Kidney (tissue), 14 donors: ENCODE results near the gene CYP8B1. TPM values are rescaled to one million over a fixed set of nuclear protein-coding genes. Genes with fewer than 3 reads are reported as not detected.

Experiments used
- DNase-seq, 5 donors: peaks; one replicate each; pipeline ENCODE4 v3.0.0-alpha.2; 2013 to 2020
- FAIRE-seq: peaks from 2 replicates; lab custom pipeline; 2012; peaks lifted over from hg19 to GRCh38; lab: Jason Lieb, UNC
- H3K27ac ChIP-seq, 2 donors: one replicate each; pipeline ENCODE4 v1.7.0; 2013; ENCODE audit warnings: low read depth in 2 of 2, low read length in 2 of 2, inconsistent platforms in 1 of 2
- H3K27me3 ChIP-seq: one replicate; pipeline ENCODE4 v1.7.1; 2013; ENCODE audit warnings: low read length, inconsistent platforms; ENCODE audit not compliant: control insufficient read depth, insufficient read depth
- H3K36me3 ChIP-seq, 3 donors: one replicate each; pipeline versions ENCODE4 v1.7.0 to v1.7.1; 2013; ENCODE audit warnings: low read length in 3 of 3, control low read depth in 1 of 3, inconsistent platforms in 1 of 3; ENCODE audit not compliant: insufficient read depth in 3 of 3, control insufficient read depth in 2 of 3
- H3K4me1 ChIP-seq, 3 donors: one replicate each; pipeline versions ENCODE4 v1.7.0 to v1.7.1; 2013; ENCODE audit warnings: low read length in 3 of 3, inconsistent platforms in 1 of 3, low read depth in 1 of 3; ENCODE audit not compliant: control insufficient read depth in 2 of 3, insufficient read depth in 2 of 3
- H3K4me3 ChIP-seq, 3 donors: one replicate each; pipeline versions ENCODE4 v1.7.0 to v1.8.1; 2013; ENCODE audit warnings: low read length in 3 of 3, control low read depth in 1 of 3, inconsistent platforms in 1 of 3
- H3K9ac ChIP-seq, 3 donors: one replicate each; pipeline versions ENCODE4 v1.7.0 to v1.7.1; 2013; ENCODE audit warnings: low read length in 3 of 3, control low read depth in 1 of 3, inconsistent platforms in 1 of 3
- H3K9me3 ChIP-seq, 3 donors: one replicate each; pipeline versions ENCODE4 v1.7.0 to v1.7.1; 2013; ENCODE audit warnings: low read length in 3 of 3, control low read depth in 1 of 3, inconsistent platforms in 1 of 3; ENCODE audit not compliant: control insufficient read depth in 2 of 3, insufficient read depth in 1 of 3
- intact Hi-C: fragments of 100-400 bp; cut with DNase I; formaldehyde crosslinking; loops from one replicate; pipeline ENCODE4 v1.11.1; 2022
- polyA plus RNA-seq: library from polyadenylated mRNA; stranded (reverse); fragments of 350-450 nt; fragmentation: Illumina TruSeq; extraction: RNeasy Lipid Tissue Mini Kit (QIAGEN cat#74804); gene quantifications from one replicate; pipeline ENCODE4 v1.2.3, GENCODE V29; 2014; ENCODE audit warnings: low read depth, low replicate concordance; ENCODE audit not compliant: insufficient read depth
- total RNA-seq: library from RNA; stranded (reverse); fragmentation: NEBNext Ultra II Directional; extraction: Animal tissue kit (Norgen Biotek cat#: 25700); gene quantifications from one replicate; pipeline ENCODE4 v1.2.1, GENCODE V29; 2021
- TF ChIP-seq, protein P1 (sequence below): IDR thresholded peaks from 3 replicates; pipeline ENCODE4 v1.5.1; 2012; ENCODE audit warnings: mild to moderate bottlenecking, moderate library complexity, borderline replicate concordance; ENCODE audit not compliant: insufficient read depth; ENCODE audit errors: extremely low read depth
- donor health status: control.
- donor health status: control.
- donor health status: control.
- donor health status: control.
- donor health status: control.
- donor health status: DM: yes; HTN: yes; CAD: no.
- donor health status: Normal renal cell carcinoma (clear cell type).

The CYP8B1 gene
- total and polyA plus RNA-seq, 2 donors from 2014 or later, result 4.3 to 10.4 TPM

DNA sequence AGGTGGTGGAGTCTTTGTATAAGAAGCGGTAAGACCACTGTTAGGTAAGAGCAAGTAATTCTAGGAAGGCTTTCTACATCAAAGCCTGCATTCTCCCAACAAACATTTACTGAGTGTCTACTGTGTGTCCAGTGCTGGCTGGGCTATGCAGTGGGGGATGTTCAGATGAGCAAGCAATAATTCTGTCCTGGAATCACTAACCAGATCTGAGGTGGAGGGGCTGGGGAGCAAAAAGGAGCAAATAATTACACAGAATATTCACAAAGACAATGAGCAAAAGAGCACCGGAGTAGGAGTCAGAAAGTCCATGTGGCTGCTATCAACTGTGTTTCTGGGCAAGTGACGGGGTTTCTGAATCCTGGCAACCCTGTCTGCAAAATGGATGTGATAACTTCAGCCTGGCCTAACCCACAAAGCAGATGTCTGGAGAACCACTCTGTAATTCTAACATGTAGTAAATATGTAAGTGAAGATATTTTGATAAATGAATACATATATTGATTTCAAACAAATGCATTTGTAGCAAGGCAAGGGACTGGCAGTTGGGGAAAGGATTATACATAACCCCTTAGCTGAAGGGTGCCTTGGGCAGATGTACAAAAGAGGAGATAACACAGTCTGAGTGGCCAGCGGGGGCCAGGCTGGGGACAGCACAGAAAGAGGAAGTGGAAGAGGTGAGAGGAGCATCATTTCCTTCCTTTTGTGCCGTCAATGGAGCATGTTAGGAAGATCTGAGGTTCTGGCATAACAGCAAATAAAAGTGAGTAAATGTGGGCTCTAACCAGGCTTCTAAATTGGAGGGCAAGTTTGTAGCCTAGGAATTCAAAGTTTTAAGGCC, 28.8 kb downstream of the CYP8B1 start:
- no peak overlapping the region for H3K9ac ChIP-seq
- H3K4me1 ChIP-seq, result peaks cover 0 to 18% (median 12%) of the 10 kb centered on the region in 3 donors
- H3K36me3 ChIP-seq, result no peaks in the 10 kb centered on the region
- TF ChIP-seq, protein P1, sequence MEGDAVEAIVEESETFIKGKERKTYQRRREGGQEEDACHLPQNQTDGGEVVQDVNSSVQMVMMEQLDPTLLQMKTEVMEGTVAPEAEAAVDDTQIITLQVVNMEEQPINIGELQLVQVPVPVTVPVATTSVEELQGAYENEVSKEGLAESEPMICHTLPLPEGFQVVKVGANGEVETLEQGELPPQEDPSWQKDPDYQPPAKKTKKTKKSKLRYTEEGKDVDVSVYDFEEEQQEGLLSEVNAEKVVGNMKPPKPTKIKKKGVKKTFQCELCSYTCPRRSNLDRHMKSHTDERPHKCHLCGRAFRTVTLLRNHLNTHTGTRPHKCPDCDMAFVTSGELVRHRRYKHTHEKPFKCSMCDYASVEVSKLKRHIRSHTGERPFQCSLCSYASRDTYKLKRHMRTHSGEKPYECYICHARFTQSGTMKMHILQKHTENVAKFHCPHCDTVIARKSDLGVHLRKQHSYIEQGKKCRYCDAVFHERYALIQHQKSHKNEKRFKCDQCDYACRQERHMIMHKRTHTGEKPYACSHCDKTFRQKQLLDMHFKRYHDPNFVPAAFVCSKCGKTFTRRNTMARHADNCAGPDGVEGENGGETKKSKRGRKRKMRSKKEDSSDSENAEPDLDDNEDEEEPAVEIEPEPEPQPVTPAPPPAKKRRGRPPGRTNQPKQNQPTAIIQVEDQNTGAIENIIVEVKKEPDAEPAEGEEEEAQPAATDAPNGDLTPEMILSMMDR, result no peak
- FAIRE-seq (no peak), DNase-seq (peak in 2 of 5 donors; percentile 26 to 42)
- peak overlapping the region; percentile 49 to 61 for H3K27ac ChIP-seq
- no peak overlapping the region for H3K4me3 ChIP-seq
- no peaks in the 10 kb centered on the region for H3K27me3 ChIP-seq
- intact Hi-C loops, result no loop called here
- no peaks in the 10 kb centered on the region for H3K9me3 ChIP-seq

DNA sequence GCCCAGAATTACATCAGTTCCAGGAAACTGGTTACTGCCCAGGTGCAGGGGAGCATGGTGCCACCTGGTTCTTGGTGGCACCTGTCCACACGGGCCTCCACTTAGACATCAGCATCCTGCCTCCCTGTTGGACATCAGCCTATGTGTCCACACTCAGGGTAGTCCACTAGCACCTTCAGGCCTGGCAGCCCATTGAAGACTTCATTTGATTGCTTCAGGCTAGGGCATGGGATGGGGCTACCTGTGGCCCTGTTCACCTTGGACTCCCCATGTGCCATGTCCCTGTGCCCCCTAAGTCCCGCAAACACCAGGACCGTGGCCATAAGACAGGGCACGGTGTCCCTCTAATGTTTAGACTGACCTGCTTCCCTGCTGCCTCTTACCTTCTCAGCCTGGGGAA, 30.9 kb downstream of the CYP8B1 start:
- H3K27ac ChIP-seq, result no peak overlapping the region
- H3K27me3 ChIP-seq, result no peaks in the 10 kb centered on the region
- H3K4me3 ChIP-seq, result no peak overlapping the region
- H3K9me3 ChIP-seq, result no peaks in the 10 kb centered on the region
- TF ChIP-seq, protein P1, result no peak
- no peaks in the 10 kb centered on the region for H3K36me3 ChIP-seq
- no peak overlapping the region for H3K9ac ChIP-seq
- intact Hi-C loops, result no loop called here
- DNase-seq, result peak in 1 of 5 donors; percentile 21
- H3K4me1 ChIP-seq, result peaks cover 0 to 18% (median 12%) of the 10 kb centered on the region in 3 donors
- FAIRE-seq, result no peak

DNA sequence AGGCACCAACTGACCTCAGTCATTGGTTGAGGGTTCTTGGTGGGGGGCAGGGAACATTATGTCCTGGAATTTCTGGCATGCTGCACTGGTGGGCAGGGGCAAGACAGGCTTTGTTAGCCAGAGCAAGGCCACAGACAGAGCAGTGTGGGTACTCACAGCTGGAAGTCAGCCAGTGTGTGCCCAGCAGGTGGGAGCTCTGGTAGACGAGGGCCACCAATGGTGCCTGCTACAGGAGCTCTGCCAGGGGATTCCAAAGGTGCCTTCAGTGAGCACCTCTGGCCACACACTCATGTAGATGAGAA, 31.3 kb downstream of the CYP8B1 start:
- intact Hi-C loops, result no loop called here
- H3K9me3 ChIP-seq, result no peaks in the 10 kb centered on the region
- H3K4me3 ChIP-seq, result no peak overlapping the region
- peak overlapping the region in 1 of 2 donors; percentile 48 for H3K27ac ChIP-seq
- TF ChIP-seq, protein P1, result no peak
- H3K36me3 ChIP-seq, result no peaks in the 10 kb centered on the region
- no peak overlapping the region for H3K9ac ChIP-seq
- FAIRE-seq (no peak), DNase-seq (peak in 1 of 5 donors; percentile 28)
- peaks cover 0 to 18% (median 12%) of the 10 kb centered on the region in 3 donors for H3K4me1 ChIP-seq
- H3K27me3 ChIP-seq, result no peaks in the 10 kb centered on the region
